GM11168 (cell line): ENCODE measurements around the gene LY6G5B.

Experiments
- in situ Hi-C: fragments of 300-500 bp; cut with MboI; formaldehyde crosslinking; loops from one replicate; pipeline ENCODE4 v1.12.0; 2022; ENCODE audit warnings: low sequenced_read_pairs; ENCODE audit not compliant: unreplicated experiment

Gene LY6G5B

DNA sequence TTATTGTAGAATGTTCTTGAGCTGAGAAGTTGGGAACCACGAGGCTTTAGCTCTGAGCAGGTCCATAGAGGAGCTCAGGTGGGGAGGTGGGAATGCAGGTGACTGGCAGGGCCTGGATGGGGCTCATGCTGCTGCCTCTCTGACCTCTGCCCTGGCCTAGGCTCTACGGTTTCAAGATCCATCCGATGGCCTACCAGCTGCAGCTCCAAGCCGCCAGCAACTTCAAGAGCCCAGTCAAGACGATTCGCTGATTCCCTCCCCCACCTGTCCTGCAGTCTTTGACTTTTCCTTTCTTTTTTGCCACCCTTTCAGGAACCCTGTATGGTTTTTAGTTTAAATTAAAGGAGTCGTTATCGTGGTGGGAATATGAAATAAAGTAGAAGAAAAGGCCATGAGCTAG lies at the start of gene LY6G5B:
Gene LY6G5B (plus strand): TSS at position 301 of the 400 bp plus-strand sequence. CDS start 975 bp downstream, outside the sequence.
- in situ Hi-C loops: no loop called here

DNA sequence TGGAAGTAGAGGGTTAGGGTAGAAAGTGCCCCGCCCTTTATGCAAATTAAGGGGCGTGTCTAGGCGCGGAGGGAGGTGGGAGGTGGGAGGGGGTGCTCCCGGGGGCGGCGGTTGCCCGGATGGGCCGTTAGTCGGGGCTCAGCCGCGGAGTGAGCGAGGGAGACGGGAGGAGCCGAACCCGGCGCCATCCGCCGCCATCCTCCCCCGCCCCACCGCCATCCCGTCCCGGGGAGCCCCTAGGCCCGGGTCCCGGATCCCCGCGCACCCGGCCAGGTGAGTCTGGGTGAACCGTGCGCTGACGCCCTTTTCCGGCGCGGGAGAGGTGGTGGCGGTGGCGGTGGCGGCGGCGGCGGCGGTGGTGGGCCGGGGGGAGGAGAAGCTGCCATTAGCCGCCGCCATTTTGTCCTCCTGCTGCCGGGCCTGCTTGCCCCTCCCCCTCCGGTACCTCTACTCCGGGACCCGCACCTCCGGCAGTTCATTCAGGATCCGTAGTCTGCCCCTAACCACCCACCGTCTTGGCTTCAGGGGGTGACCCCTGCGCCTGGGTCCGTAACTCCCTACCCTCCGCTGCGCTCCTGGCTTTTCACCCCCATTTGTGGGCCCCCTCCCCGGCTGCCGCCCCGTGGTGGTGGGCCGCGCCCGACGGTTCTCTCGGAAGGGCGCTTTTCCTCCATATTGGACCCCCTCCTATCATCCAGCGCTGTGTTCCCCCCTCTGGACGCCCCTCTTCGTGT lies 49.0 kb upstream of the LY6G5B start, which contains the start of gene PRRC2A:
Gene PRRC2A (plus strand): TSS at position 130 of the 734 bp plus-strand sequence. CDS start 2,075 bp downstream, outside the sequence.
- in situ Hi-C loops: no loop called here

DNA sequence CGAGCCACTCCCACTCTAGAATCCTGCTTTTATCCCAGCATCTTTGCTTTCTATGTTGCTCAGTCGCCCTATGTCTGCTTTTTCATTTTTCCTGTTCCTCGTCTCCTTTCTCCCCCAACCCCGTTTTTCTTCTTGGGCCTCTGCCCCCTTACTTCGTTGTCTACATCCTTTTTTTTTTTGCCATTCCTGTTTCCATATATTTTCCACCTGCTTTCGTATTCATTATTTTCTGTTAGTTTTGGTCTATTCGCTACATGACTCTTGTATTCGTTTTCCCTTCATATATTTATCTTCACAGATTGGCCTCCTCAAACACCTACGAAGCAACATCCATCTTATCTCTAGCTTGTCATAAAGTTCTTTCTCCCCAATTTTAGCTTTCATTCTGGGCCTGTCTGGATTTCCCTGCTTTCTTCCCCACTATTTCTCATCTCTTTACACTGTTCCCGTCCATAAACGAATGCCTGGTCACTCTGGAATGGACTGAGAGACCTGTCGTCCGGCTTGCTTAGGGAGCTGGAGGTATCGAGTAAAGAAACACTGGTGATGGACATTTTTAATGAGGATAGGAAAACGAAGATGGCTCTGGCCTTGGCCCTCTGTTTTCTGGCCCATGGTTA lies 48.3 kb upstream of the LY6G5B start:
- in situ Hi-C loops: no loop called here

GRCh38 chr6:31621991-31622390 lies 47.8 kb upstream of the LY6G5B start:
- in situ Hi-C loops: no loop called here

DNA sequence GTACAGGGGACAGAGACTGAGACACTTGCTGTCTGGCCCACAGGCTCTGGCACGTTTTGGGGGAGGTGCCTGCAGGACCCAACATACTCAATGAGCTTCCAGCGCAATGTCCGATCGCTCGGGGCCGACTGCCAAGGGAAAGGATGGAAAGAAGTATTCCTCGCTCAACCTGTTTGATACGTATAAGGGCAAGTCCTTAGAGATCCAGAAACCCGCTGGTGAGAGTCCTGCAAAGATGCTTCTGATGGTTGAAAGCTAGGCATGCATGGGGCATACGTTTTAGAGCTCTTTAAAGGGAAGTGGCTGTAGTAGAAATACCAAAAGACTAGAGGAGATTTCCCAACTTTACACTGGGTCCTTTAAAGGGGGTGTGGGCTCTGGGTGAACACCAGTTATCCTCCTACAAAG lies 47.1 kb upstream of the LY6G5B start:
- in situ Hi-C loops: no loop called here

- in situ Hi-C loops: no loop called here
Observed at GRCh38 chr6:31624070-31624469, 45.7 kb upstream of the LY6G5B start.

DNA sequence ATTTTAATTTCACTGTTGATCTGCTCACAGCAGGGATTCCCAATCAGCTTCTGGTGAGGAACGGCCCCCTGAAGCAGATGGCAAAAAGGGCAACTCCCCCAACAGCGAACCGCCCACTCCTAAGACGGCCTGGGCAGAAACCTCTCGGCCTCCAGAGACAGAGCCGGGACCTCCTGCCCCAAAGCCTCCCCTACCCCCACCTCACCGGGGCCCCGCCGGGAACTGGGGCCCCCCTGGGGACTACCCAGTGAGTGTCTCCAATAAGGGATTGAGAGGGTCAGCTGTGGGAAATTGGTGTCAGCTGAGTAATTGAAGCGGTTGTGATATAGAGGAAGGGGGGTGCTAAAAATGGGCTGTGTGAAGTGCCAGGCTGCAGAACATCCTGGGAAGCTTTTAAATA lies 42.8 kb upstream of the LY6G5B start:
- in situ Hi-C loops: no loop called here

- in situ Hi-C loops: no loop called here
Observed at GRCh38 chr6:31627690-31628287, 42.0 kb upstream of the LY6G5B start.

- in situ Hi-C loops: no loop called here
Observed at GRCh38 chr6:31629014-31629413, 40.8 kb upstream of the LY6G5B start.

DNA sequence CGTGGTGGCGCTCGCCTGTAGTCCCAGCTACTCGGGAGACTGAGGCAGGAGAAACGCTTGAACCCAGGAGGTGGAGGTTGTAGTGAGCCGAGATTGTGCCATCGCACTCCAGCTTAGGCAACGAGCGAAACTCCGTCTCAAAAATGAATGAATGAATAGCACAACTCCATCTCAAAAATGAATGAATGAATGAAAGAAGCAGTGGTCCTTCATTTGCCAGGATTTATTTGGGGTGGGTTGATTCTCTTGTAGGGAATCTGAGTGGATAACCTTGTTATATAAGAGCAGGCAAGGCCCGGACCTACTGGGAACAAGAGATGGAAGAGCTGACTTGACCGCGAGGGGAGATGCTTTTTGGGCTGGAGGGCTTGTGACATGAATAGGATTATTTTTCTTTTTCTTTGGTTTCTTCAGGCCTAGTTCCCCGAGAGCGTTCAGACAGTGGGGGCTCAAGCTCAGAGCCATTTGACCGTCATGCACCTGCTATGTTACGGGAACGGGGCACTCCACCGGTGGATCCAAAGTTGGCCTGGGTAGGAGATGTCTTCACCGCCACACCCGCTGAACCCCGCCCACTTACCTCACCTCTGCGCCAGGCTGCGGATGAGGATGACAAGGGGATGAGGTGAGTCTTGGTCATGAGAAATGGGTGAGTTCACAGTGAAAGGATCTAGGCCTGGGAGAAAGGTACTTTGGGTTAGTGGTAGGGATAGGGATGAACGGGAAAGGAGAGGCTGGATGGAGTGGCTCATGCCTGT lies 39.4 kb upstream of the LY6G5B start:
- in situ Hi-C loops: no loop called here

GRCh38 chr6:31631209-31631608 lies 38.6 kb upstream of the LY6G5B start:
- in situ Hi-C loops: no loop called here

GRCh38 chr6:31631681-31632278 lies 38.0 kb upstream of the LY6G5B start:
- in situ Hi-C loops: no loop called here

GRCh38 chr6:31632279-31632946 lies 37.4 kb upstream of the LY6G5B start:
- in situ Hi-C loops: no loop called here

GRCh38 chr6:31633447-31633846 lies 36.3 kb upstream of the LY6G5B start:
- in situ Hi-C loops: no loop called here

- in situ Hi-C loops: no loop called here
Observed at GRCh38 chr6:31634131-31634530, 35.6 kb upstream of the LY6G5B start.

GRCh38 chr6:31634969-31635575 lies 34.7 kb upstream of the LY6G5B start:
- in situ Hi-C loops: no loop called here

GRCh38 chr6:31636698-31637596 lies 32.8 kb upstream of the LY6G5B start:
- in situ Hi-C loops: no loop called here

DNA sequence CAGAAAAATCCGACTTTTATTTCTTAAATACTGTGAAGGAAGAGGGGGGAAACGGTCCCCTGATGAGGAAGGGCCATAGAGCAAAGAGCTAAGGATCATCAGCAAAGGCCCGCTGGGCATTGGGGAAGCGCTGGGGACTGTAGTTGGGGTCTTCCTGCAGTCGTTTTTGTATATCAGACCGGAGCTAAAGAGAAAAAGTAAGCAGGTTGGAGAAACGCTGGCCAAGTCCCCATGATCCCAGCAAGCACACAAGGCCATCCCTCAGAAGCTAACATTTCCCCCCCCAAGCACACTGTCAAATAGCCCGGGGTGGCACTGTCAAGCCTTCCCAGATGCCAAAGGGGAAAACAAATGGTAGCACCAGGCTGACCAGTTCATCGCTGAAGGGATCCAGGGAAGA lies 30.7 kb upstream of the LY6G5B start:
- in situ Hi-C loops: no loop called here
